A673 (cell line): ENCODE results near the gene RIN1. TPM values are rescaled to one million over a fixed set of nuclear protein-coding genes. Genes with fewer than 3 reads are reported as not detected.

ENCODE experiments used
- BruUV-seq: library from RNA; stranded (reverse); fragments of 400-500 nt; replicated peaks from 2 replicates; lab custom pipeline; 2021; lab: Mats Ljungman, UMichigan
- CTCF ChIA-PET: fragments of 300-600 bp; sonication (Branson Sonifier 250); formaldehyde crosslinking; loops from one replicate; lab custom pipeline; 2022; ENCODE audit warnings: antibody characterized with exemption; lab: Charles Lee
- POLR2A ChIA-PET: fragments of 300-600 bp; sonication (Branson Sonifier 250); formaldehyde crosslinking; loops from one replicate; lab custom pipeline; 2022; ENCODE audit warnings: antibody characterized with exemption; ENCODE audit not compliant: low non-redundant PET; lab: Charles Lee
- DNase-seq: peaks from one replicate; pipeline ENCODE4 v3.0.0-alpha.2; 2015; ENCODE audit warnings: low spot score
- H3K27ac ChIP-seq: fragments of 200-600 bp; sonication (generic); 2 replicates; pipeline ENCODE4 v1.5.1; 2016; ENCODE audit warnings: mixed run types, low read depth, mild to moderate bottlenecking, mixed read lengths, antibody characterized with exemption, low read length; ENCODE audit not compliant: poor library complexity, severe bottlenecking
- H3K27me3 ChIP-seq: fragments of 200-600 bp; sonication (generic); replicated peaks from 2 replicates; pipeline ENCODE4 v1.6.1; 2017; ENCODE audit warnings: mixed run types, low read depth, mild to moderate bottlenecking, mixed read lengths, antibody characterized with exemption, low read length; ENCODE audit not compliant: insufficient read depth, poor library complexity
- H3K36me3 ChIP-seq: fragments of 200-600 bp; sonication (generic); 2 replicates; pipeline ENCODE4 v1.6.1; 2016; ENCODE audit warnings: mixed run types, mild to moderate bottlenecking, mixed read lengths, antibody characterized with exemption, low read length; ENCODE audit not compliant: insufficient read depth, poor library complexity, severe bottlenecking
- H3K4me1 ChIP-seq: fragments of 200-600 bp; sonication (generic); 2 replicates; pipeline ENCODE4 v1.6.1; 2017; ENCODE audit warnings: mixed run types, mild to moderate bottlenecking, mixed read lengths, antibody characterized with exemption, low read length; ENCODE audit not compliant: insufficient read depth, poor library complexity, severe bottlenecking
- H3K4me3 ChIP-seq: fragments of 200-600 bp; sonication (generic); 2 replicates; pipeline ENCODE4 v1.5.1; 2016; ENCODE audit warnings: low read depth, mixed run types, mild to moderate bottlenecking, mixed read lengths, low read length; ENCODE audit not compliant: poor library complexity, severe bottlenecking
- H3K9me3 ChIP-seq: fragments of 200-600 bp; sonication (generic); 2 replicates; pipeline ENCODE4 v1.6.1; 2016; ENCODE audit warnings: mixed run types, low read depth, mild to moderate bottlenecking, mixed read lengths, antibody characterized with exemption, low read length; ENCODE audit not compliant: poor library complexity, severe bottlenecking
- EZH2 ChIP-seq: fragments of 200-600 bp; sonication (generic); IDR thresholded peaks from 2 replicates; pipeline ENCODE4 v1.6.1; 2017; ENCODE audit warnings: borderline replicate concordance, low read depth, mild to moderate bottlenecking, mixed read lengths, antibody characterized with exemption, low read length; ENCODE audit not compliant: poor library complexity, severe bottlenecking
- intact Hi-C: fragments of 100-400 bp; cut with micrococcal nuclease; formaldehyde crosslinking; loops from one replicate; pipeline ENCODE4 v1.10.0; 2022; ENCODE audit not compliant: unreplicated experiment
- total RNA-seq: library from RNA; stranded (reverse); gene quantifications from 2 replicates; pipeline ENCODE4 v1.2.3, GENCODE V29; 2021
- TF ChIP-seq, protein P1 (sequence below): fragments of 300-800, 200-600 bp; sonication (generic); conservative IDR thresholded peaks from 2 replicates; pipeline ENCODE4 v1.5.1; 2017; ENCODE audit warnings: low read depth, mild to moderate bottlenecking, antibody characterized with exemption, low read length, moderate library complexity, mixed read lengths

The RIN1 gene
- total RNA-seq, 1 experiment from 2014 or later, result 4.9 TPM

DNA sequence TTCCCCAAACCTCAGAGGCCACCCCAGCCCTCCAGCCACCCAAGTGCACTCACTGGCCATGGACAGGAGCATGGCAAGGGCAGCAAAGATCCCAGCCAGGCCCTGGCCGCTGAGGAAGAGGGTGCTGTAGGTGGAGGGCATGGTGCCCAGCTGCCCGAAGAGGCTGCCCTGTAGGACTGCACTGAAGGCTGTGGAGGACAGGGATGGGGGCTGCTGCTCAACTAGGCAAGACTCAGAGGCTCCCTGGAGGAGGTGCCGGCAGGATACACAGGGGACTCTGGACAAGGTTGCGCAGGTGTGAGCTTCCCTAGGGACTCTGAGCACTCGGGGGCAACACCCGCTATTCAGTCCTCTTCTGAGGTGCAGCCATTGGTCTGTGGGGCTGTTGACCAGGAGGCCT lies 32.2 kb upstream of the RIN1 start:
- Histone ChIP-seq H3K27ac (peak overlapping the region; percentile 83), H3K27me3 (no peaks in the 10 kb centered on the region), H3K36me3 (peaks cover 61% of the 10 kb centered on the region), H3K9me3 (no peaks in the 10 kb centered on the region), H3K4me1 (peaks cover 27% of the 10 kb centered on the region), H3K4me3 (no peak overlapping the region)
- ChIA-PET CTCF (no interaction called here), POLR2A (no interaction called here)
- no peak for DNase-seq
- TF ChIP-seq, protein P1, sequence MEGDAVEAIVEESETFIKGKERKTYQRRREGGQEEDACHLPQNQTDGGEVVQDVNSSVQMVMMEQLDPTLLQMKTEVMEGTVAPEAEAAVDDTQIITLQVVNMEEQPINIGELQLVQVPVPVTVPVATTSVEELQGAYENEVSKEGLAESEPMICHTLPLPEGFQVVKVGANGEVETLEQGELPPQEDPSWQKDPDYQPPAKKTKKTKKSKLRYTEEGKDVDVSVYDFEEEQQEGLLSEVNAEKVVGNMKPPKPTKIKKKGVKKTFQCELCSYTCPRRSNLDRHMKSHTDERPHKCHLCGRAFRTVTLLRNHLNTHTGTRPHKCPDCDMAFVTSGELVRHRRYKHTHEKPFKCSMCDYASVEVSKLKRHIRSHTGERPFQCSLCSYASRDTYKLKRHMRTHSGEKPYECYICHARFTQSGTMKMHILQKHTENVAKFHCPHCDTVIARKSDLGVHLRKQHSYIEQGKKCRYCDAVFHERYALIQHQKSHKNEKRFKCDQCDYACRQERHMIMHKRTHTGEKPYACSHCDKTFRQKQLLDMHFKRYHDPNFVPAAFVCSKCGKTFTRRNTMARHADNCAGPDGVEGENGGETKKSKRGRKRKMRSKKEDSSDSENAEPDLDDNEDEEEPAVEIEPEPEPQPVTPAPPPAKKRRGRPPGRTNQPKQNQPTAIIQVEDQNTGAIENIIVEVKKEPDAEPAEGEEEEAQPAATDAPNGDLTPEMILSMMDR, result no peak
- no peak for TF ChIP-seq EZH2
- intact Hi-C loops, result no loop called here
- no TSS peak for BruUV-seq

DNA sequence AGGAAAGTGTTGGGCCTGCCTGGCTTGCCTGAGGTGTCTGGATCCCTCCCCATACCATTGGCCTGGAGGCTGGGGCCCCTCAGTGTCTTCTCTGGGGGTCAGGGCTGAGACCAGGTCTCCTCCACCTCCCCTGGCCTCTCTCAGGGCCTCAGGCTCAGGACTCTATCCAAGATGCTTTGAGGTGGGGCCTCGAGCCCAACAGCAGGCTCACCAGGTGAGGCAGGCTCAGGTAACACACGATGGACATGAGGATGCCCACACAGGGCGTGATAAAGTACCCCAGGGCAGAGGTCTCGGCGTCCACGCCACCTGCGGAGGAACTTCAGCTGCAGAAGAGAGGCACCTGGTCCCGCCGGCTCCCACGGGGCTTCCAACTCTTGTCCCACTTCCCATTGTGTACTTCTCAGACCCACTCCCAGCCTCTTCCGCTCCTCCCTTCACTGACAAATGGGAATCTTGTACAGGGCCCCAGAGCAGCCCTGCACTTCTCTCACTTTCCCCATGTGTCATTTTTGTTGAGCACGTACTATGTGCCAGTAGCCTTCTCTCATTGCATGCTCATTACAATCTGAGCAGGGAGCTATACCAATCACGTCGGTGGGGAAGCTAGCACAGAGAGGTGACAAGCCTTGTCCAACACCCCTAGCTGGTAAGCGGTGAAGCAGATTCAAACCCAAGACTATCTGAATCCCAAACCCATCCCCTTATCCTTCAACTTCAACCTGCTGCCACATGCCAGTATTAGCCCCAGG lies 31.5 kb upstream of the RIN1 start:
- Histone ChIP-seq H3K27me3 (no peaks in the 10 kb centered on the region), H3K4me1 (peaks cover 19% of the 10 kb centered on the region), H3K36me3 (peaks cover 68% of the 10 kb centered on the region), H3K4me3 (no peak overlapping the region), H3K9me3 (no peaks in the 10 kb centered on the region), H3K27ac (peak overlapping the region; percentile 83)
- CTCF ChIA-PET, result no interaction called here
- intact Hi-C loops, result no loop called here
- no peak for DNase-seq
- POLR2A ChIA-PET, result no interaction called here
- no TSS peak for BruUV-seq
- TF ChIP-seq EZH2, result no peak
- TF ChIP-seq, protein P1, result no peak

DNA sequence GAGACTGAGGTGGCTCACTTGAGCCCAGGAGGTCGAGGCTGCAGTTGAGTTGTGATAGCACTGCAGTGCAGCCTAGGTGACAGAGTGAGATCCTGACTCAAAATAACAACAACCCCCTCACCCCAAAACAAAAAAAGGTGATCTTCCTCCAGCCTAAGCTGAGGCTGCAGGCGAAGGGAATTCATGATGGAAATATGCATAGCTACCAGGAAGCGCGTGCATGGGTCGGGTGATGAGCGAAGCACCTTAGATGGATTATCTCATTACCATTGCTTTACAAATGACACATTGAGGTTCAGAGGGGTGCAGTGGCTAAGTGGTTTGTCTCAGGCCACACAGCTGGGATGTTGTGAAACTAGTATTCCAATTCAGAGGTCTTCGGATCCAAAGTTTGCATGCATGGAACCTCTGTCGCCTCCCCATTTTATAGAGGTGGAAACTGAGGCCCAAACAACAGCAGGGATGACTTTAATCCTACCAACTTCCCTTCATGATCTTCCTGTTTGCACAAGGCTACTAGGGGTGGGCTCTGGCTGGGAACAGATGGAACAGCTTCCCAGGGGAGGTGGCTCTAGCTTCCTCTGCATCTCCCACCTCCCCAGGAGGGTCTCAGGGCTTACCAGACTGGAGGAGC lies 30.7 kb upstream of the RIN1 start:
- TF ChIP-seq EZH2, result no peak
- Histone ChIP-seq H3K27ac (peak overlapping the region; percentile 83), H3K4me3 (no peak overlapping the region), H3K27me3 (no peaks in the 10 kb centered on the region), H3K4me1 (peaks cover 16% of the 10 kb centered on the region), H3K36me3 (peaks cover 76% of the 10 kb centered on the region), H3K9me3 (no peaks in the 10 kb centered on the region)
- no peak for DNase-seq
- POLR2A ChIA-PET, result no interaction called here
- no TSS peak for BruUV-seq
- CTCF ChIA-PET, result no interaction called here
- intact Hi-C loops, result no loop called here
